ENCODE measurements around the gene ADCK2.

ADCK2 gene

DNA sequence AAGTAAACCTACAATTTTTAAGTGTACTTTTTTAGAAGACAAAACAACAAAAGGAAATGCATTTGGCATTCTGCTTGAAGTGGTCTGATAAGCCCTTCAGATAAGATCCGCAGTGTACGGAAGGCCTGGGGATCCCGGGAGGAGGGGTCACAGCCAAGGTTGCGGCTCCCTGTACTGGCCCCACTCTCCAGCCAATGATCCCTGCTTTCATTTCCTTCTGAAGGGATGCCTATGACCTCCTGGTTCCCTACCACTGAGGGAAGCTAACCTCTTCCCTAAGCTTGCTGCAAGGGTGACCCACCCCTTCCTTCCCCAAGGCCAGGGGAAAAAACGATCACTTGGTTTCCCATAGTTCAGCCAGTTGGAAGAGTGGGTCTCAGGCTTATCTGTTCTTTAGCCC is 37.4 kb upstream of the ADCK2 start:
- Histone ChIP-seq H2AFZ (ENCODE audit: low read depth, low read length, severe bottlenecking) (no peak overlapping the region), H3K9ac (ENCODE audit: low read length) (no peak overlapping the region), H3K4me2 (ENCODE audit: low read depth, low read length, poor library complexity, severe bottlenecking) (no peak overlapping the region), H4K20me1 (ENCODE audit: low read depth, low read length) (no peaks in the 10 kb centered on the region), H3K4me3 (ENCODE audit: insufficient read depth, low read length, poor library complexity, severe bottlenecking) (no peak overlapping the region), H3K79me2 (ENCODE audit: insufficient read depth, low read length) (no peaks in the 10 kb centered on the region), H3F3A (ENCODE audit: insufficient read depth) (no peaks in the 10 kb centered on the region), H3K36me3 (ENCODE audit: low read length) (no peaks in the 10 kb centered on the region), H3K27ac (ENCODE audit: low read depth, low read length) (no peak overlapping the region), H3K27me3 (ENCODE audit: low read length) (no peaks in the 10 kb centered on the region), H3K9me2 (replicated peaks; ENCODE audit: insufficient read depth, low read length) (no peaks in the 10 kb centered on the region), H3K9me3 (ENCODE audit: insufficient read depth, low read length) (no peaks in the 10 kb centered on the region)
- no peak for TF ChIP-seq EZH2phosphoT487 (conservative IDR thresholded peaks at IDR 0.05; ENCODE audit: low read length)
- TF ChIP-seq, protein P1, sequence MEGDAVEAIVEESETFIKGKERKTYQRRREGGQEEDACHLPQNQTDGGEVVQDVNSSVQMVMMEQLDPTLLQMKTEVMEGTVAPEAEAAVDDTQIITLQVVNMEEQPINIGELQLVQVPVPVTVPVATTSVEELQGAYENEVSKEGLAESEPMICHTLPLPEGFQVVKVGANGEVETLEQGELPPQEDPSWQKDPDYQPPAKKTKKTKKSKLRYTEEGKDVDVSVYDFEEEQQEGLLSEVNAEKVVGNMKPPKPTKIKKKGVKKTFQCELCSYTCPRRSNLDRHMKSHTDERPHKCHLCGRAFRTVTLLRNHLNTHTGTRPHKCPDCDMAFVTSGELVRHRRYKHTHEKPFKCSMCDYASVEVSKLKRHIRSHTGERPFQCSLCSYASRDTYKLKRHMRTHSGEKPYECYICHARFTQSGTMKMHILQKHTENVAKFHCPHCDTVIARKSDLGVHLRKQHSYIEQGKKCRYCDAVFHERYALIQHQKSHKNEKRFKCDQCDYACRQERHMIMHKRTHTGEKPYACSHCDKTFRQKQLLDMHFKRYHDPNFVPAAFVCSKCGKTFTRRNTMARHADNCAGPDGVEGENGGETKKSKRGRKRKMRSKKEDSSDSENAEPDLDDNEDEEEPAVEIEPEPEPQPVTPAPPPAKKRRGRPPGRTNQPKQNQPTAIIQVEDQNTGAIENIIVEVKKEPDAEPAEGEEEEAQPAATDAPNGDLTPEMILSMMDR (IDR thresholded peaks at IDR 0.05; ENCODE audit: insufficient read depth, low read length, poor library complexity, severe bottlenecking) = no peak

DNA sequence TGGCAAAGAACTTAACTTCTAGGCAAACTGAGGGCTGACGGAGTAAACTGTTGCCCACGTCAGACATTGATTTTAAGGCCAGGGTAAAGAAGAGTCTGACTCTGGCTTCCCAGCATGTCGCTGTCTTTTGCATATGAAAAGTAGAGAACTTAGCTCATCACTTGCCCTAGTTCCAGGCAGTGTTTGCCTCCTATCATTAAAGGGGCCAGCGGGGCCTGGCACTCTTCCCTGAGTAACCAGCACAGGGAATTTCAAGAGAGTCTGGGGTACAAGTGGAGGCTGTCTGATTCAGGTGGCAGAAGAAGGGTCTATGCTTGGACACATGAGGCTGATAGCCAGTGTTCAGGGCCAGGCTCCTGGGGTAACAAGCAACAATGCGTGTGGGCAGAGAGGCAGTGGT is 36.9 kb upstream of the ADCK2 start:
- Histone ChIP-seq H3F3A (ENCODE audit: insufficient read depth) (no peaks in the 10 kb centered on the region), H3K9me3 (ENCODE audit: insufficient read depth, low read length) (no peaks in the 10 kb centered on the region), H3K9me2 (replicated peaks; ENCODE audit: insufficient read depth, low read length) (no peaks in the 10 kb centered on the region), H3K4me2 (ENCODE audit: low read depth, low read length, poor library complexity, severe bottlenecking) (no peak overlapping the region), H3K27me3 (ENCODE audit: low read length) (no peaks in the 10 kb centered on the region), H3K27ac (ENCODE audit: low read depth, low read length) (no peak overlapping the region), H3K9ac (ENCODE audit: low read length) (no peak overlapping the region), H3K4me3 (ENCODE audit: insufficient read depth, low read length, poor library complexity, severe bottlenecking) (no peak overlapping the region), H4K20me1 (ENCODE audit: low read depth, low read length) (no peaks in the 10 kb centered on the region), H3K36me3 (ENCODE audit: low read length) (no peaks in the 10 kb centered on the region), H3K79me2 (ENCODE audit: insufficient read depth, low read length) (no peaks in the 10 kb centered on the region), H2AFZ (ENCODE audit: low read depth, low read length, severe bottlenecking) (no peak overlapping the region)
- TF ChIP-seq, protein P1 (IDR thresholded peaks at IDR 0.05; ENCODE audit: insufficient read depth, low read length, poor library complexity, severe bottlenecking) = no peak

DNA sequence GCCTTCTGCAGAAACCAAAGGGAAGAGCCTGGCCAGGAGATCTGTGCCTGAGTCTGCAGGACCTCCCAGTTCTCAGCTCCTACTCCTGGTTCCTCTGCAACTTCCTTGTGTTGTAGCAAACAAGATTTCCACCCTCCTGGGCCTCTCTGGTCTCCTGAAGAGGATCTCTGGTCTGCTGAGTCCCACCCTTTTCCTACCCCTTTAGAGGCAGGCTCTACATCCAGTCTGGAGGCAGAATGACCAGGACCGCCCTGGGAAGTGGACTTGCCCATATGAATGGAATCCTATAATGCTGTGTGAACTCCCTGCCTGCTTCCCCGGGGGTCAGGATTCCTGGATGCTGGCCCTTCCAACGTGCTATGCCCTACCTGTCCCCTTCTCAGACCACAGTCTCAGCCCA is 35.3 kb upstream of the ADCK2 start:
- H4K20me1 ChIP-seq (ENCODE audit: low read depth, low read length) = no peaks in the 10 kb centered on the region
- no peaks in the 10 kb centered on the region for H3K9me3 ChIP-seq (ENCODE audit: insufficient read depth, low read length)
- no peak overlapping the region for H3K27ac ChIP-seq (ENCODE audit: low read depth, low read length)
- H3F3A ChIP-seq (ENCODE audit: insufficient read depth) = no peaks in the 10 kb centered on the region
- no peaks in the 10 kb centered on the region for H3K9me2 ChIP-seq (replicated peaks; ENCODE audit: insufficient read depth, low read length)
- no peak overlapping the region for H3K4me2 ChIP-seq (ENCODE audit: low read depth, low read length, poor library complexity, severe bottlenecking)
- no peaks in the 10 kb centered on the region for H3K27me3 ChIP-seq (ENCODE audit: low read length)
- no peak overlapping the region for H3K9ac ChIP-seq (ENCODE audit: low read length)
- no peak overlapping the region for H2AFZ ChIP-seq (ENCODE audit: low read depth, low read length, severe bottlenecking)
- H3K79me2 ChIP-seq (ENCODE audit: insufficient read depth, low read length) = no peaks in the 10 kb centered on the region
- H3K4me3 ChIP-seq (ENCODE audit: insufficient read depth, low read length, poor library complexity, severe bottlenecking) = no peak overlapping the region
- TF ChIP-seq, protein P1 (IDR thresholded peaks at IDR 0.05; ENCODE audit: insufficient read depth, low read length, poor library complexity, severe bottlenecking) = no peak
- no peak for TF ChIP-seq EZH2phosphoT487 (conservative IDR thresholded peaks at IDR 0.05; ENCODE audit: low read length)
- no peaks in the 10 kb centered on the region for H3K36me3 ChIP-seq (ENCODE audit: low read length)
